OCI-LY1 (cell line): ENCODE results near the gene DYSF.

Experiments
- EZH2 ChIP-seq: fragments of 200-600 bp; sonication (generic), shearing (Covaris generic); IDR thresholded peaks from 2 replicates; pipeline ENCODE4 v1.8.0; 2017; ENCODE audit warnings: borderline replicate concordance, mixed run types, mild to moderate bottlenecking, antibody characterized with exemption, low read length, moderate library complexity, mixed read lengths
- TF ChIP-seq, protein P1 (sequence below): fragments of 200-600 bp; sonication (generic), shearing (Covaris generic); IDR thresholded peaks from 2 replicates; pipeline ENCODE4 v1.5.1; 2017; ENCODE audit warnings: mild to moderate bottlenecking, antibody characterized with exemption, low read length, moderate library complexity, mixed read lengths

DNA sequence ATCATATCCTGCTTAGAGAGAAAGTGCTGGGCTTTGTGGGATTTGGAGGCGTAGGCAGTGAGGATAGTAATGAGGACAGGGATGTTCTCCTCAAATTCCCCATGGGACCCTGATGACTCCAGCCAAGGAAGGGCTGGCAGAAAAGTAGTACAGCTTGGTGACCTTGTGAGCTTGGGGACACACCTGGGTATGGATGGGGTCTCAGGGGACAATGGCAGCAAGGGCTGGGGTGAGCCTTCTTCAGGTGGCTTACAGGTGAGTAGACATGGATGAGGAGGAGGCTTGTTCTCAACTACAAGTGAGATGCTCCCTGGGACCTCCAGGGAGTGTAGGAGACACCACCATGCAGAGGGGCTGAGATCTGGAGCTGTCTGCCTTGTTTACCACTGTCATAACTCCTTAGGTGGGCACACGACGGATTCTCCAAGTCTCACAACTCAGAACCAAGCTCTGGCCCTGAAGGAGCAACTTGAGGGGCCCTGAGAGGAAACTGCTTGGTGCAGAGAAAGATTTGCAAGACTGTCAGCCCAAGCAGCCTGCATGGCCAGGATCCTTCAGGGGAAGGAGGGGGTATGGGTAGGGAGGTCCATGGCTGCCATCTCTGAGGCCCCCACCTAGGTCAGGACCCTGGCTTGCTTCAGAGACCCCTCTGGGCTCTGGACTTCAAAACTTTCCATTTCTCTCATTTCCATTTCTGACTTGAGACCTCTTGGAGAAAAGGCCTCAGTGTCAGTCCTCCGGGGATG is 262.8 kb downstream of the DYSF start:
- TF ChIP-seq, protein P1, sequence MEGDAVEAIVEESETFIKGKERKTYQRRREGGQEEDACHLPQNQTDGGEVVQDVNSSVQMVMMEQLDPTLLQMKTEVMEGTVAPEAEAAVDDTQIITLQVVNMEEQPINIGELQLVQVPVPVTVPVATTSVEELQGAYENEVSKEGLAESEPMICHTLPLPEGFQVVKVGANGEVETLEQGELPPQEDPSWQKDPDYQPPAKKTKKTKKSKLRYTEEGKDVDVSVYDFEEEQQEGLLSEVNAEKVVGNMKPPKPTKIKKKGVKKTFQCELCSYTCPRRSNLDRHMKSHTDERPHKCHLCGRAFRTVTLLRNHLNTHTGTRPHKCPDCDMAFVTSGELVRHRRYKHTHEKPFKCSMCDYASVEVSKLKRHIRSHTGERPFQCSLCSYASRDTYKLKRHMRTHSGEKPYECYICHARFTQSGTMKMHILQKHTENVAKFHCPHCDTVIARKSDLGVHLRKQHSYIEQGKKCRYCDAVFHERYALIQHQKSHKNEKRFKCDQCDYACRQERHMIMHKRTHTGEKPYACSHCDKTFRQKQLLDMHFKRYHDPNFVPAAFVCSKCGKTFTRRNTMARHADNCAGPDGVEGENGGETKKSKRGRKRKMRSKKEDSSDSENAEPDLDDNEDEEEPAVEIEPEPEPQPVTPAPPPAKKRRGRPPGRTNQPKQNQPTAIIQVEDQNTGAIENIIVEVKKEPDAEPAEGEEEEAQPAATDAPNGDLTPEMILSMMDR, result no peak
- TF ChIP-seq EZH2, result no peak
